ENCODE data around the gene STOML1.

Gene STOML1, protein sequence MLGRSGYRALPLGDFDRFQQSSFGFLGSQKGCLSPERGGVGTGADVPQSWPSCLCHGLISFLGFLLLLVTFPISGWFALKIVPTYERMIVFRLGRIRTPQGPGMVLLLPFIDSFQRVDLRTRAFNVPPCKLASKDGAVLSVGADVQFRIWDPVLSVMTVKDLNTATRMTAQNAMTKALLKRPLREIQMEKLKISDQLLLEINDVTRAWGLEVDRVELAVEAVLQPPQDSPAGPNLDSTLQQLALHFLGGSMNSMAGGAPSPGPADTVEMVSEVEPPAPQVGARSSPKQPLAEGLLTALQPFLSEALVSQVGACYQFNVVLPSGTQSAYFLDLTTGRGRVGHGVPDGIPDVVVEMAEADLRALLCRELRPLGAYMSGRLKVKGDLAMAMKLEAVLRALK

GRCh38 chr15:73991726-73992593, at the start of gene STOML1:
STOML1 (minus strand) TSS chr15:73992295; CDS start chr15:73992223, 72 bp downstream.
- DNase-seq (ENCODE audit: low spot score) = peak; percentile 95

DNA sequence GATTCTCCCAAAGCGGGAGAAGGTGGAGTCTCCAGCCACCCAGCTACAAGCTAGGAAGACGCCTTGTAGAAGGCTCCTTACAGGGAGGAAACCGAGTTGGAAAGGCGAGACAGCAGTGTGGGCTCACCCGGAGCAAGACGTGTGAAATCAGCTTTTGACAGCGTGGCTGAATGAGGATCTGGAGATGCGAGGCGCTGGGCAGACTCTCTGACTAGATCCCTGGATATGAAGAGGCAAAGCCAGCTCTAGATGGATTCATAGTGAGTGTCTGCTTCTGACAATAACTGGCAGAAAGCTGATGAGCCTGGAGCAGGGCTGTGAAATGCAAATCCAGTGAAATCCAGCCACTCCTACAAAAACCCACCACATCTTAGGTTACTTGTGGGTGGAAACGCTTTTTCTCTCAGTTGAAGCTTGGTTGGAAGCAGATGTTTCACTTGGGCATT, 49.2 kb upstream of the STOML1 start:
- DNase-seq (ENCODE audit: low spot score) = no peak

DNA sequence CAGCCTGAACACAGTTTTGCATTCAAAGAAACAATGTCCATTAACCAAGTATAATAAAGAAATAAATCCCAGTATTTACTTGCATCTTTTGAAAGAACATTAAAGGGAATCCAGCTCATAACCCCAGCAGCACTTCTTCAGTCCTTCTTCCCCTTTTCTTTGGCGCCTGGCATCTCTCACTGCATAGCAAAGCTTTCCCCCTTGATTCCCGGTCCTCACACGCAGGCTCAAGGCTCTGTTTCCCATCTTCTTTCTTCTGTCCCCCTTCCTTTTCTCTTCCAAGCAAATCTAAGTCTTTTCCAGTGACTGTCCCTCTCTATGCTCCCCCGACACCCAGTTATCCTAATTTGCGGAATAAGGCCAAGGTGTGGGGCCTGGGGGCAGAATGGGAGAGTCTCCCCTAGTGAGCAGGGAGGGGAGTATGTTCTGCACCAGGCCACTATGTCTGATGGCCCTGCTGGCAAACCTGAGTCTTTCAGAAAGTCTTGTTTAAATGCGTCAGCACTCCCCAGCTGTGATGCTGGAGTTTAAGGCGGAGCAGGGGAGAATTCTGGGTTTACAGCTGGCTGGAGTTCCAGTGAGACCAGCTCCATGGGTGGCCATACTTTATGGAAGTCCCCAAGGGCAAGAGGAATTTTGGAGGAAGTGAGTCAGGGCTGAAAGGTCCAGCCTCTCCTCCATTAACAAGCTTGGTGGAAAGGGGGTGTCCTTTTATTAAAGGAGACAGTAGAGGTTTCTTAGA, 48.2 kb upstream of the STOML1 start:
- DNase-seq (ENCODE audit: low spot score) = no peak

- no peak for DNase-seq (ENCODE audit: low spot score)
Observed at GRCh38 chr15:74039656-74040010, 47.5 kb upstream of the STOML1 start.

DNA sequence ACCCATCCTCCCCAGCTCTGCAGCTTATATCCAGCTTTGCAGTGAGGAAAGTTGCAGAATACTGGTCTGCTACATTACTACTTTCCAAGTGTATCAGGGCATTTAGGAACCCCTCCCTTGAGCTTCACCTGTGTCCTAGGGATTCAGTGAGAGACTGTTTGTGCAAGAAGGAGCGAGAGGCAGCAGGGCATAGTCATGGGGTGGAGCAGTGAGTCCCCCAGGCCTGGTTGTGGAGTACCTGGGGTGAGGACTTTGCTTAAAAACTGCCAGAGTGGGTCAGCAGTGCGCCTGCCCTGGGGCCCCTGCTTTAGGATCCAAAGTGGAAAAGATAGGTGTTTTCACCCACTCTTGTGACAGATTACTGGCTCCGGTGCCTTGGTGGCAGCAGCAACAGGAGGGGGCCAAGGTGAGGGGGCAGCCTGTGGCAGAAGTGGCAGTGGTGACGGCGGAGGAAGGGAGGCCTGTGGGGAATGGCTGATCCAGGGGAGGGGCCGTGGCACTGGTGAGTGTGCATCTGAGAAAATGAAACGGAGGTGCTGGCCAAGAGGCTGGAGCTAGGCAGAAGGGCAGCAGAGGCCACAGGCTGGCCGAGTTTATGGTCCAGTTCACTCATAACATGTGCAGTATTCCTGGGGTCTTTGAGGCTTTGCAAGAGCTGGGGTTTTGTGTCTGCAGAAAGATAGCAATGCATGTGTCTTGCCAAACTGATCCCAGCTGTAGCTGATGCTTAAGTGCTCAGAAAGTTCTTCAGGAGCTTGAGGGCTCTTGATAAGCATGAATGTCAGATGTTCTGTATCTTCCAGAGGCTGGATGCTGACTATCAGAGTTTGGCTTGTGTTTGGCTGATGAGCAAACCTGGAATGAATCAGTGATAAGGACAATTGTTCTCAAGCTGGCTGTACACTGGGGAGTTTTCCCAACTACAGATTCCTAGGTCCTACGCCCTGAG, 46.9 kb upstream of the STOML1 start:
- no peak for DNase-seq (ENCODE audit: low spot score)

- DNase-seq (ENCODE audit: low spot score) = no peak
Observed at GRCh38 chr15:74037171-74038117, 45.3 kb upstream of the STOML1 start.

GRCh38 chr15:74036271-74037170, 44.4 kb upstream of the STOML1 start:
- DNase-seq (ENCODE audit: low spot score) = no peak

GRCh38 chr15:74035121-74036017, 43.3 kb upstream of the STOML1 start:
- no peak for DNase-seq (ENCODE audit: low spot score)

- DNase-seq (ENCODE audit: low spot score) = no peak
Observed at GRCh38 chr15:74034206-74034755, 42.2 kb upstream of the STOML1 start.

- no peak for DNase-seq (ENCODE audit: low spot score)
Observed at GRCh38 chr15:74032606-74033561, 40.8 kb upstream of the STOML1 start.

GRCh38 chr15:74032046-74032445, 40.0 kb upstream of the STOML1 start:
- DNase-seq (ENCODE audit: low spot score) = no peak

- DNase-seq (ENCODE audit: low spot score) = no peak
Observed at GRCh38 chr15:74028646-74029045, 36.6 kb upstream of the STOML1 start.

DNA sequence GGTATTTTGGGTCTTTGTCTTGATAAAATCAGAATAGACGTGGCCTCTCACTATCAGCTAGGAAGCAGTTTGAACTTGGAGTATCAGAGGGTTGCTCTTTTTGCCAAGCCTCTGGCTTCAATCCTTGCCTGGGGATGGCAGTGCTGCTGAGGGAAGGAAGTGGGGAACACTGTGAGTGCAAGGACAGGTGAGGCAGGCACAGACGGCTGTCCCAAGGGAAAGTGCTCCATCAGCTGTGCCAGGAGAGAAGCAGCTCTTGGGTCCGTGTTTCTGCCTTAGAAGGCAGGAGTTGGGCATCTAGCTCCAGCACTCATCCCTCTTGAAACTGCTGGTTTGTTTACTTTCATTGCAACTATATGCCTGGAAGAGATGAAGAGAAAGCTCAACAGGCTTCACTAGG, 35.6 kb upstream of the STOML1 start:
- no peak for DNase-seq (ENCODE audit: low spot score)

DNA sequence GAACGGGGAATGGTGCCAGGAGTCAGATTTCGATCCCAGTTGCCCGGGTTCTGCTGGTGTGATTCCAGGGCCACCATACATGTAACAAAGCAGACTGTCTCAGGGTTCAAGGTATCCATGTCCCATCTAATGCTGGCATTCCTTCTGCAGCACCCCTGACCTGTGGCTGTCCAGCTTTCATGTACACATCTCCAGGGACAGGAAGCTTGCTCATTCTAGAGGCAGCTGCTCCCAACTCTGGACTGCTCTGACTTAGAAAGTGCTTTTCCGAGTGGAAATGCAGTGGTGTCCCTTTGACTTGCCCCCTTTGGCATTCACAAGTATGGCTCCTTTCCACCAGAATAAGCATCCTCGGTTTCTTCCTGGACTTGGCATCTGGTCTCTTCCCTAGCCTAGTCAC, 33.3 kb upstream of the STOML1 start:
- DNase-seq (ENCODE audit: low spot score) = no peak

DNA sequence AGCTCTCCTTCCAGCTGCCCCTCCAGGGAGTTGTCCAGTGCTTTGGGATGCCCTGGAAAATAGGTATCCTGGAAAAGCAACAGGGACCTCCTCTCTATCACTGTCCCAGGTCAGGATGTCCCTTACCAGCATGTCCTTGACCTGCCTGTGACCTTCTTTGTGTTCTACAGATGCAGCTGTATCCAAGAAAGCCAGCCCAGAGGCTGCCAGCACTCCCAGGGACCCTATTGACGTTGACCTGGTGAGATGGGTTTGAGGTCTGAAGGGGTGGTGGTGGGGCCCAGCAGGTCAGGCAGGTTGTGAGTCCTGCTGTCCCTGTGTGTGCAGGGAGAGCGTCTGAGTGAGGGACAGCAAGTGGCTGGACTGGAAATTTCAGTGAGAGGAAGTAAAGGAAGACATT, 32.6 kb upstream of the STOML1 start:
- no peak for DNase-seq (ENCODE audit: low spot score)

DNA sequence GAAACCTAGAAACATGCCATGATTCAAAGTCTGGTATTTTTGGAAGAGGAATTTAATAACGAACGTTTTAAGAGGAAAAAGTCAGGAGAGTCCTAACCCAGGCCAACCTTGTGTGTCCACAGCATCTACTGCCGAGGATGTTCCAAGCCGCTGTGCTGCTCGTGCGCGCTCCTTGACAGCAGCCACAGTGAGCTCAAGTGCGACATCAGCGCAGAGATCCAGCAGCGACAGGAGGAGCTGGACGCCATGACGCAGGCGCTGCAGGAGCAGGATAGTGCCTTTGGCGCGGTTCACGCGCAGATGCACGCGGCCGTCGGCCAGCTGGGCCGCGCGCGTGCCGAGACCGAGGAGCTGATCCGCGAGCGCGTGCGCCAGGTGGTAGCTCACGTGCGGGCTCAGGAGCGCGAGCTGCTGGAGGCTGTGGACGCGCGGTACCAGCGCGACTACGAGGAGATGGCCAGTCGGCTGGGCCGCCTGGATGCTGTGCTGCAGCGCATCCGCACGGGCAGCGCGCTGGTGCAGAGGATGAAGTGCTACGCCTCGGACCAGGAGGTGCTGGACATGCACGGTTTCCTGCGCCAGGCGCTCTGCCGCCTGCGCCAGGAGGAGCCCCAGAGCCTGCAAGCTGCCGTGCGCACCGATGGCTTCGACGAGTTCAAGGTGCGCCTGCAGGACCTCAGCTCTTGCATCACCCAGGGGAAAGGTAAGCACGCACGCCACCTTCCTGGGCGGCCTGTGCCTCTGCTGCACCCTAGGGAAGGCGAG, 30.8 kb upstream of the STOML1 start:
- no peak for DNase-seq (ENCODE audit: low spot score)

Measured in NAMALWA (cell line).